CD14-positive monocyte (primary cell): ENCODE results near the gene ERGIC1. TPM values are rescaled to one million over a fixed set of nuclear protein-coding genes. Genes with fewer than 3 reads are reported as not detected.

Source experiments
- DNase-seq, 3 donors: peaks; one replicate each; pipeline ENCODE4 v3.0.0-alpha.2; 2011 to 2022
- H2AFZ ChIP-seq: 2 replicates; pipeline ENCODE4 v1.6.0; 2012; ENCODE audit warnings: mild to moderate bottlenecking, low read depth, low read length, inconsistent platforms; ENCODE audit not compliant: insufficient read depth, poor library complexity, severe bottlenecking
- H3K27ac ChIP-seq, 2 donors: 1 replicate in 1 of 2; 2 replicates in 1 of 2; pipeline ENCODE4 v1.5.1; 2012 to 2013; ENCODE audit warnings: low read length in 2 of 2, control low read depth in 1 of 2, inconsistent platforms in 1 of 2, low read depth in 1 of 2, mild to moderate bottlenecking in 1 of 2
- H3K27me3 ChIP-seq, 2 donors: one replicate each; pipeline versions ENCODE4 v1.6.0 to v1.6.1; 2011 to 2013; ENCODE audit warnings: low read length in 2 of 2; ENCODE audit not compliant: control insufficient read depth in 2 of 2, insufficient read depth in 2 of 2
- H3K36me3 ChIP-seq, 2 donors: replicated peaks in 1 of 2; 1 replicate in 1 of 2; 2 replicates in 1 of 2; pipeline versions ENCODE4 v1.5.1 to v1.6.1; 2012 to 2013; ENCODE audit warnings: low read length in 2 of 2, control low read depth in 1 of 2, inconsistent platforms in 1 of 2, mild to moderate bottlenecking in 1 of 2; ENCODE audit not compliant: insufficient read depth in 2 of 2, control insufficient read depth in 1 of 2
- H3K4me1 ChIP-seq, 2 donors: 1 replicate in 1 of 2; 2 replicates in 1 of 2; pipeline versions ENCODE4 v1.5.1 to v1.6.1; 2012 to 2013; ENCODE audit warnings: low read length in 2 of 2, control low read depth in 1 of 2, inconsistent platforms in 1 of 2, mild to moderate bottlenecking in 1 of 2, moderate library complexity in 1 of 2; ENCODE audit not compliant: insufficient read depth in 2 of 2, control insufficient read depth in 1 of 2
- H3K4me2 ChIP-seq: replicated peaks from 2 replicates; pipeline ENCODE3; 2012; ENCODE audit warnings: low read length, moderate library complexity, mild to moderate bottlenecking; ENCODE audit not compliant: poor library complexity, severe bottlenecking; ENCODE audit errors: extremely low read depth
- H3K4me3 ChIP-seq, 3 experiments: fragments of 200-600 bp in 1 of 3; sonication (generic) in 1 of 3; replicated peaks in 1 of 3; 1 replicate in 2 of 3; 2 replicates in 1 of 3; pipeline ENCODE4 v1.5.1; 2011 to 2013; ENCODE audit warnings: low read length in 3 of 3, mild to moderate bottlenecking in 3 of 3, control low read depth in 2 of 3, low read depth in 2 of 3, inconsistent platforms in 1 of 3, moderate library complexity in 1 of 3
- H3K79me2 ChIP-seq: 2 replicates; pipeline ENCODE4 v1.6.0; 2012; ENCODE audit warnings: mild to moderate bottlenecking, control low read depth, inconsistent platforms, low read length, moderate library complexity; ENCODE audit not compliant: insufficient read depth
- H3K9ac ChIP-seq: 2 replicates; pipeline ENCODE4 v1.6.0; 2017; ENCODE audit warnings: low read length, mild to moderate bottlenecking; ENCODE audit not compliant: insufficient read depth, poor library complexity, severe bottlenecking
- H3K9me3 ChIP-seq, 2 donors: replicated peaks in 1 of 2; 1 replicate in 1 of 2; 2 replicates in 1 of 2; pipeline versions ENCODE4 v1.5.1 to v1.6.1; 2012 to 2013; ENCODE audit warnings: low read length in 2 of 2, control low read depth in 1 of 2; ENCODE audit not compliant: control insufficient read depth in 1 of 2, insufficient read depth in 1 of 2
- H4K20me1 ChIP-seq: 2 replicates; pipeline ENCODE4 v1.6.0; 2012; ENCODE audit warnings: mild to moderate bottlenecking, low read length, control low read depth, moderate library complexity; ENCODE audit not compliant: insufficient read depth
- H3K27ac Mint-ChIP-seq, 7 donors: one replicate each; pipeline ENCODE4 v1.8.0; 2020; ENCODE audit warnings: mild to moderate bottlenecking in 7 of 7, mixed read lengths in 7 of 7, moderate library complexity in 6 of 7, inconsistent platforms in 2 of 7
- H3K27me3 Mint-ChIP-seq, 3 donors: one replicate each; pipeline ENCODE4 v1.8.0; 2021 to 2022; ENCODE audit warnings: low read depth in 3 of 3, mild to moderate bottlenecking in 3 of 3, mixed read lengths in 3 of 3, moderate library complexity in 3 of 3, inconsistent platforms in 1 of 3
- H3K36me3 Mint-ChIP-seq, 2 donors: one replicate each; pipeline ENCODE4 v1.8.0; 2020; ENCODE audit warnings: mixed read lengths in 2 of 2, inconsistent platforms in 1 of 2, mild to moderate bottlenecking in 1 of 2
- H3K4me1 Mint-ChIP-seq: one replicate; pipeline ENCODE4 v1.8.0; 2020; ENCODE audit warnings: mild to moderate bottlenecking, mixed read lengths
- H3K4me3 Mint-ChIP-seq, 2 donors: one replicate each; pipeline ENCODE4 v1.8.0; 2020; ENCODE audit warnings: mild to moderate bottlenecking in 2 of 2, mixed read lengths in 2 of 2, moderate library complexity in 1 of 2
- H3K9me3 Mint-ChIP-seq, 7 donors: one replicate each; pipeline ENCODE4 v1.8.0; 2020 to 2022; ENCODE audit warnings: mixed read lengths in 7 of 7, mild to moderate bottlenecking in 6 of 7, moderate library complexity in 6 of 7, inconsistent platforms in 2 of 7
- WGBS: methylation state at CpG from one replicate; pipeline ENCODE4 v1.1.5; 2013; ENCODE audit warnings: missing lambda C conversion rate; ENCODE audit not compliant: insufficient coverage; 5-methylcytosine and 5-hydroxymethylcytosine counted together
- intact Hi-C, 2 donors: fragments of 100-400 bp; cut with micrococcal nuclease; formaldehyde crosslinking; loops; one replicate each; pipeline versions ENCODE4 v1.15.0 to v1.15.1; 2023
- polyA plus RNA-seq, 3 donors: library from polyadenylated mRNA; depleted of rRNA in 1 of 3; unstranded in 2 of 3; stranded (reverse) in 1 of 3; fragments of 300-500 nt in 2 of 3; fragments of >200 nt in 1 of 3; fragmentation: Illumina TruSeq in 2 of 3; gene quantifications; 1 replicate in 2 of 3; 2 replicates in 1 of 3; pipeline ENCODE4 v1.2.3, GENCODE V29; 2012 to 2021
- TF ChIP-seq, protein P1 (sequence below): fragments of 200-600 bp; IDR thresholded peaks from one replicate; pipeline ENCODE4 v1.8.0; 2022; ENCODE audit warnings: antibody characterized with exemption, mild to moderate bottlenecking

Gene ERGIC1
- polyA plus RNA-seq, 3 donors: 28.3 to 76.2 (median 34.1) TPM

DNA sequence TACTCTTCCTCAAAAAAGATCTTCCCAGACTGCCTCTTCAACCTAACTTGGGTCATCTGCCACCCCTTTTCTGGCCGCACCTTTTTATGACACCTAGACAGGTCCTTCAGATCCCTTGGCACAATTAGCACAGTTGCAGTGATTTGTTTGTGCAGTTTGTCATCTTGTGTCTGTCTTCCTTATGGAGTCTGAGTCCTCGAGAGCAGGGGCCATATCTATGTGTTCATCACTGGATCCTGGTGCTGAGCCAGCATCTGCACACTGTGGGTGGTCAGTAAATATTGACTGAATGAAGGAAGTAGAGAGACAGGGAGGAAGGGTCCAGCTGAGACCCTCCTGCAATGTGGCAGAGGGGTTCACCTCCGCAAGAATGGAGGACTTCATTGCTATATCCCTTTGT lies 14.4 kb downstream of the ERGIC1 start:
- Histone ChIP-seq H4K20me1 (peaks cover 32% of the 10 kb centered on the region), H3K79me2 (no peaks in the 10 kb centered on the region), H3K27me3 (no peaks in the 10 kb centered on the region), H2AFZ (no peak overlapping the region), H3K9me3 (no peaks in the 10 kb centered on the region), H3K27ac (no peak overlapping the region), H3K36me3 (peaks cover 0 to 8% of the 10 kb centered on the region in 2 donors), H3K4me1 (peaks cover 0 to 4% of the 10 kb centered on the region in 2 donors), H3K4me2 (no peak overlapping the region), H3K4me3 (no peak overlapping the region), H3K9ac (no peak overlapping the region)
- peaks cover 0 to 5% (median 4%) of the 10 kb centered on the region in 3 donors for H3K27me3 Mint-ChIP-seq
- peak overlapping the region in 2 of 7 donors; percentile 3 to 56 for H3K27ac Mint-ChIP-seq
- 69% methylated on average over 2 of the region's 3 CpGs for WGBS
- TF ChIP-seq, protein P1, sequence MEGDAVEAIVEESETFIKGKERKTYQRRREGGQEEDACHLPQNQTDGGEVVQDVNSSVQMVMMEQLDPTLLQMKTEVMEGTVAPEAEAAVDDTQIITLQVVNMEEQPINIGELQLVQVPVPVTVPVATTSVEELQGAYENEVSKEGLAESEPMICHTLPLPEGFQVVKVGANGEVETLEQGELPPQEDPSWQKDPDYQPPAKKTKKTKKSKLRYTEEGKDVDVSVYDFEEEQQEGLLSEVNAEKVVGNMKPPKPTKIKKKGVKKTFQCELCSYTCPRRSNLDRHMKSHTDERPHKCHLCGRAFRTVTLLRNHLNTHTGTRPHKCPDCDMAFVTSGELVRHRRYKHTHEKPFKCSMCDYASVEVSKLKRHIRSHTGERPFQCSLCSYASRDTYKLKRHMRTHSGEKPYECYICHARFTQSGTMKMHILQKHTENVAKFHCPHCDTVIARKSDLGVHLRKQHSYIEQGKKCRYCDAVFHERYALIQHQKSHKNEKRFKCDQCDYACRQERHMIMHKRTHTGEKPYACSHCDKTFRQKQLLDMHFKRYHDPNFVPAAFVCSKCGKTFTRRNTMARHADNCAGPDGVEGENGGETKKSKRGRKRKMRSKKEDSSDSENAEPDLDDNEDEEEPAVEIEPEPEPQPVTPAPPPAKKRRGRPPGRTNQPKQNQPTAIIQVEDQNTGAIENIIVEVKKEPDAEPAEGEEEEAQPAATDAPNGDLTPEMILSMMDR: no peak
- H3K36me3 Mint-ChIP-seq: peaks cover 16 to 20% of the 10 kb centered on the region in 2 donors
- DNase-seq: no peak
- H3K9me3 Mint-ChIP-seq: no peaks in the 10 kb centered on the region
- intact Hi-C loops: no loop called here
- H3K4me3 Mint-ChIP-seq: no peak overlapping the region
- peaks cover 29% of the 10 kb centered on the region for H3K4me1 Mint-ChIP-seq

DNA sequence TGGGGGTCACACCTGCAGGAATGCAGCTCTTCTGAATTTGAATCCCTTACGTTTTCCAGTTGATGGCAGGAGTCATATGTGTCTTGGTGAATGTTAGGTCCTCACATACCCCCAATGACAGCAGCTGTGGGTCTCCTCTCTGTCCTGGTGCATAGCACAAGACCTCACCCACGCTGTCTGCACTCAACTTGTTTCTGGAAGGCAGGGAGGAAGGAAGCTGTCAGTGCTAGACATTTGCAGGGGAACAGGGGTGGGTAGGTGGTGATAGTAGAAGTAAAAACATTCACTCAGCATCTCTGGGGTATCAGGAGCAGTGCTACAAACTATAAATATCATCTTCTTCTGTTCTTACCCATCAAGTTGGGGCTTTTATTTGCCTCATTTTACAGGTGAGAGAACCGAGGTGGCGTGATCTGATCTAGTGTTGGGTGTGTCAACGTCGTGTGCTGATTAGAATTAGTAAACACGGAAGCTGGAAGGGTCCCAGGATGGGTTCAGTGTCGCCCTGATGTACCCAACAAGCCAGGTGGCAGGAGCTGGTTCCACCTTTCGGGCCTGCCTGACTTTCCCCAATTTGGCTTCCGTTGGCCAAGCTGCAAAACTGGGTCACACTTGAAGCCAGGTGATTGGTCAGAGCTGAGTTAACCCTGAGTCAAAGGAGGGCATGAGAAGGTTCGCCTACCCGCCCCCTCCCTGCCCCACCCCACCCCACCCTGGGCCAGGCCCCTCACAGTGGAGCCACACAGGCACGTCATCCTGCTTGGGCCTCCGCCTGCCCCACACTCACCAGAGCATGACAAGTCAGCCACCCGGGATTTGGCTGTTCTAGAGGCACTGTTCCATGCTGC lies 15.8 kb downstream of the ERGIC1 start:
- H2AFZ ChIP-seq: no peak overlapping the region
- H3K27ac ChIP-seq: no peak overlapping the region
- H3K79me2 ChIP-seq: no peaks in the 10 kb centered on the region
- H3K9ac ChIP-seq: no peak overlapping the region
- TF ChIP-seq, protein P1: no peak
- no peak overlapping the region for H3K4me2 ChIP-seq
- Mint-ChIP-seq H3K9me3 (no peaks in the 10 kb centered on the region), H3K36me3 (peaks cover 19 to 20% of the 10 kb centered on the region in 2 donors), H3K4me3 (no peak overlapping the region), H3K27ac (peak overlapping the region in 4 of 7 donors; percentile 7 to 68 (median 44)), H3K4me1 (peaks cover 27% of the 10 kb centered on the region), H3K27me3 (peaks cover 0 to 5% (median 4%) of the 10 kb centered on the region in 3 donors)
- no peak overlapping the region for H3K4me3 ChIP-seq
- H3K27me3 ChIP-seq: no peaks in the 10 kb centered on the region
- intact Hi-C loops: no loop called here
- no peak for DNase-seq
- H3K9me3 ChIP-seq: no peaks in the 10 kb centered on the region
- peaks cover 32% of the 10 kb centered on the region for H4K20me1 ChIP-seq
- 50% methylated on average over 5 of the region's 15 CpGs for WGBS
- H3K36me3 ChIP-seq: no peaks in the 10 kb centered on the region
- H3K4me1 ChIP-seq: peaks cover 0 to 4% of the 10 kb centered on the region in 2 donors
